ENCODE measurements around the gene TSHZ3. TPM values are rescaled to one million over a fixed set of nuclear protein-coding genes. Genes with fewer than 3 reads are reported as not detected.

Gene TSHZ3
- total RNA-seq, 1 experiment from 2014 or later = 3.2 TPM

DNA sequence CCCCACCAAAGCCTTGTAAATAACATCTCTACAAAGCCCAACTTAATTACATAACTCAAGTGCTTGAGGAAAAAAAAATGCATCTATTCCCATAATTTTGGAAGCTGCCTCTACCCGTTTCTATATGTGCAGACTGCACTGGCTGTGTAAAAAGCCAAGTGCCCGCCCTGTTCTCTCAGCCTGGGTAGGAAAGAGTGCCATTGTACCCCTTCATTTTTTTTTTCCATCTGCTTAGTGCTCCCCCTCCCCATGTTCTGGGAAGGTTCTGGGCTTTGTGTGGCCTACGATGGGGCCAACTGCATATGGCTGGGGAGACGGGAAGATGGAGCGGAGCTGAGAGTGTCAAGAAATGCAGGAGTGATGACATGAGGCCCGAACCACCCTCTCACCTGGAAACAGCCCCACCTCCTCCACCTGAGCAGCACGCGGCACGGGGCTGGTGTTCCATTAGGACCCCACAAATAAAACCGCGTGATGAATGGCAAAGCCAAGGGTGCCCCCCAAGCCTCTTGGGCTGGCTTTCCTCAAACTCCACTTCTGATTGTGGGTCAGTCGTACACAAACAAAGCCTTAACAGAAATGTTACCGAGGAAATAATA is 42.1 kb downstream of the TSHZ3 start:
- H4K91ac ChIP-seq (ENCODE audit: insufficient read length, low read depth, low read length) = no peak overlapping the region
- H2BK5ac ChIP-seq (ENCODE audit: insufficient read length, low read length) = no peak overlapping the region
- no peak overlapping the region for H3T11ph ChIP-seq (ENCODE audit: low read length)
- no peak overlapping the region for H3K56ac ChIP-seq (ENCODE audit: insufficient read length, low read depth, low read length)
- H3K18ac ChIP-seq (ENCODE audit: insufficient read length, low read depth, low read length) = no peak overlapping the region
- H2BK12ac ChIP-seq (ENCODE audit: insufficient read length, low read depth, low read length) = no peak overlapping the region
- WGBS (ENCODE audit: extremely low coverage, insufficient read length, low lambda C conversion rate) = no CpG with 5 or more reads among the region's 13 CpGs
- no peak overlapping the region for H3K9ac ChIP-seq (ENCODE audit: extremely low read depth, insufficient read length, low read length)
- H3K23ac ChIP-seq (ENCODE audit: insufficient read length, low read depth, low read length) = no peak overlapping the region
- no peak overlapping the region for H2AK5ac ChIP-seq (ENCODE audit: insufficient read length, low read length)
- no peak overlapping the region for H2BK120ac ChIP-seq (ENCODE audit: low read depth, low read length, poor library complexity, severe bottlenecking)
- no peak overlapping the region for H2AFZ ChIP-seq (ENCODE audit: low read length)
- H3K27me3 ChIP-seq (ENCODE audit: insufficient read depth, low read length) = no peaks in the 10 kb centered on the region
- no peaks in the 10 kb centered on the region; the same call in 1 of the 2 replicates for H3K27me3 Mint-ChIP-seq (ENCODE audit: low read depth)
- H3K4me1 Mint-ChIP-seq = peaks cover 2 to 4% of the 10 kb centered on the region in 2 experiments; a peak in 3 of 4 replicates
- peaks cover 2% of the 10 kb centered on the region; the same call in 1 of the 2 replicates for H3K79me2 ChIP-seq (ENCODE audit: insufficient read depth, low read length)
- peak overlapping the region in 1 of 3 experiments; percentile 64; a peak in 2 of 7 replicates for H3K27ac Mint-ChIP-seq
- no peaks in the 10 kb centered on the region; the same call in 1 of the 2 replicates for H3K4me1 ChIP-seq (ENCODE audit: insufficient read depth, low read length)
- TF ChIP-seq, protein P1, sequence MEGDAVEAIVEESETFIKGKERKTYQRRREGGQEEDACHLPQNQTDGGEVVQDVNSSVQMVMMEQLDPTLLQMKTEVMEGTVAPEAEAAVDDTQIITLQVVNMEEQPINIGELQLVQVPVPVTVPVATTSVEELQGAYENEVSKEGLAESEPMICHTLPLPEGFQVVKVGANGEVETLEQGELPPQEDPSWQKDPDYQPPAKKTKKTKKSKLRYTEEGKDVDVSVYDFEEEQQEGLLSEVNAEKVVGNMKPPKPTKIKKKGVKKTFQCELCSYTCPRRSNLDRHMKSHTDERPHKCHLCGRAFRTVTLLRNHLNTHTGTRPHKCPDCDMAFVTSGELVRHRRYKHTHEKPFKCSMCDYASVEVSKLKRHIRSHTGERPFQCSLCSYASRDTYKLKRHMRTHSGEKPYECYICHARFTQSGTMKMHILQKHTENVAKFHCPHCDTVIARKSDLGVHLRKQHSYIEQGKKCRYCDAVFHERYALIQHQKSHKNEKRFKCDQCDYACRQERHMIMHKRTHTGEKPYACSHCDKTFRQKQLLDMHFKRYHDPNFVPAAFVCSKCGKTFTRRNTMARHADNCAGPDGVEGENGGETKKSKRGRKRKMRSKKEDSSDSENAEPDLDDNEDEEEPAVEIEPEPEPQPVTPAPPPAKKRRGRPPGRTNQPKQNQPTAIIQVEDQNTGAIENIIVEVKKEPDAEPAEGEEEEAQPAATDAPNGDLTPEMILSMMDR (conservative IDR thresholded peaks at IDR 0.05) = no peak
- H3K9me3 Mint-ChIP-seq = no peaks in the 10 kb centered on the region
- DNase-seq = no peak
- no peak overlapping the region for H3K4ac ChIP-seq (ENCODE audit: low read depth, low read length)
- H2BK20ac ChIP-seq (ENCODE audit: low read depth, low read length, poor library complexity, severe bottlenecking) = no peak overlapping the region
- no peaks in the 10 kb centered on the region for H4K20me1 ChIP-seq (ENCODE audit: control insufficient read depth, insufficient read depth, insufficient read length)
- no peaks in the 10 kb centered on the region for H3K9me3 ChIP-seq (ENCODE audit: control insufficient read depth, low read depth, low read length)
- no peaks in the 10 kb centered on the region for H3K79me1 ChIP-seq (ENCODE audit: insufficient read depth, low read depth, low read length, poor library complexity, severe bottlenecking)
- no peak overlapping the region for H3K4me3 Mint-ChIP-seq
- H3K23me2 ChIP-seq (ENCODE audit: insufficient read length, low read depth, low read length, poor library complexity, severe bottlenecking) = no peaks in the 10 kb centered on the region
- no peak overlapping the region for H3K4me2 ChIP-seq (ENCODE audit: insufficient read depth, insufficient read length, low read length)
- no peak overlapping the region for H4K8ac ChIP-seq (replicated peaks; ENCODE audit: insufficient read length, low read depth, low read length)
- H4K5ac ChIP-seq (ENCODE audit: insufficient read length, low read depth, low read length) = no peak overlapping the region
- no peak overlapping the region for H3K14ac ChIP-seq (ENCODE audit: insufficient read depth, low read length)
- no peak overlapping the region for H2BK15ac ChIP-seq (ENCODE audit: low read depth, low read length)
- no peaks in the 10 kb centered on the region for H3K36me3 Mint-ChIP-seq (ENCODE audit: insufficient read depth in 1 of 3, low read depth in 3 of 3)
- no peak overlapping the region for H3K27ac ChIP-seq (ENCODE audit: insufficient read length, low read depth, low read length)
